Adrenal gland (tissue), 5 donors: ENCODE results near the gene MVB12B.

Experiments used
- CTCF ChIP-seq, 6 experiments: fragments of 450-650 bp in 4 of 6; fragments of 200-600 bp in 2 of 6; sonication (generic) in 1 of 6; IDR thresholded peaks; 1 replicate in 5 of 6; 2 replicates in 1 of 6; pipeline versions ENCODE4 v1.5.1 to v1.8.0; 2016 to 2021; ENCODE audit warnings: antibody characterized with exemption in 6 of 6, mild to moderate bottlenecking in 2 of 6, moderate library complexity in 1 of 6
- POLR2A ChIP-seq, 2 donors: fragments of 450-650 bp; IDR thresholded peaks; one replicate each; pipeline ENCODE4 v1.6.1; 2017; ENCODE audit warnings: antibody characterized with exemption in 2 of 2, mild to moderate bottlenecking in 2 of 2, moderate library complexity in 1 of 2
- donor health status: DM: no; HTN: no; CAD: no.

- no peak for TF ChIP-seq CTCF (IDR thresholded peaks at IDR 0.05)
- TF ChIP-seq POLR2A (IDR thresholded peaks at IDR 0.05), result no peak
These were observed 186.8 kb downstream of the MVB12B start for GRCh38 chr9:126513159-126514036.
